EH (cell line): Measurements from ENCODE around the gene CDIPT.
"Not testable (repeated sequence)": the region's sequence is repeated elsewhere in the genome, so short reads cannot be mapped to it uniquely, and the experiment has no call there.

Source experiments
- DNase-seq: peaks from one replicate; pipeline ENCODE4 v3.0.0-alpha.2; 2015; ENCODE audit warnings: low read depth

Gene CDIPT

GRCh38 chr16:29858149-29858849 is 4.7 kb downstream of the CDIPT start:
- no peak for DNase-seq

- peak; percentile 89 for DNase-seq
These were observed 5.8 kb downstream of the CDIPT start for GRCh38 chr16:29857133-29857760.

- DNase-seq, result no peak
These were observed 8.4 kb downstream of the CDIPT start for GRCh38 chr16:29854520-29855100.

GRCh38 chr16:29852654-29853053 is 10.4 kb downstream of the CDIPT start:
- peak; percentile 81 for DNase-seq

- no peak for DNase-seq
These were observed 12.0 kb downstream of the CDIPT start for GRCh38 chr16:29850998-29851397.

GRCh38 chr16:29849505-29849904 is 13.5 kb downstream of the CDIPT start:
- DNase-seq, result no peak

GRCh38 chr16:29848420-29849297 is 14.4 kb downstream of the CDIPT start:
- DNase-seq, result peak; percentile 72

- DNase-seq, result no peak
These were observed 17.4 kb downstream of the CDIPT start for GRCh38 chr16:29845656-29846055.

- DNase-seq, result no peak
These were observed 18.3 kb downstream of the CDIPT start for GRCh38 chr16:29844575-29845331.

GRCh38 chr16:29843931-29844330 is 19.1 kb downstream of the CDIPT start:
- DNase-seq, result no peak

- no peak for DNase-seq
These were observed 20.2 kb downstream of the CDIPT start for GRCh38 chr16:29842732-29843346.

- no peak for DNase-seq
These were observed 21.4 kb downstream of the CDIPT start for GRCh38 chr16:29841631-29842030.

GRCh38 chr16:29840240-29840639 is 22.8 kb downstream of the CDIPT start:
- no peak for DNase-seq

GRCh38 chr16:29839822-29840221 is 23.2 kb downstream of the CDIPT start:
- no peak for DNase-seq

GRCh38 chr16:29837841-29838240 is 25.2 kb downstream of the CDIPT start:
- no peak for DNase-seq

GRCh38 chr16:29836623-29837022 is 26.4 kb downstream of the CDIPT start:
- DNase-seq, result no peak

- no peak for DNase-seq
These were observed 27.1 kb downstream of the CDIPT start for GRCh38 chr16:29835926-29836325.

- DNase-seq, result no peak
These were observed 28.9 kb downstream of the CDIPT start for GRCh38 chr16:29834079-29834478.

- DNase-seq, result not testable (repeated sequence)
These were observed 29.8 kb downstream of the CDIPT start for GRCh38 chr16:29833219-29833618.

- no peak for DNase-seq
These were observed 31.5 kb downstream of the CDIPT start for GRCh38 chr16:29831490-29831889.

- no peak for DNase-seq
These were observed 32.3 kb downstream of the CDIPT start for GRCh38 chr16:29830774-29831173.
